PFSK-1 (cell line): ENCODE results near the gene CTNND2.

Experiments used
- POLR2AphosphoS5 ChIP-seq: IDR thresholded peaks from 2 replicates; pipeline ENCODE4 v1.6.1; 2012; ENCODE audit warnings: low read depth, mild to moderate bottlenecking, control low read depth, low read length, moderate library complexity
- SIN3A ChIP-seq: IDR thresholded peaks from 2 replicates; pipeline ENCODE4 v1.6.1; 2012; ENCODE audit warnings: mild to moderate bottlenecking, low read length, moderate library complexity, borderline replicate concordance; ENCODE audit not compliant: insufficient read depth
- TF ChIP-seq, protein P1 (sequence below), 2 experiments: IDR thresholded peaks; 2 replicates each; pipeline versions ENCODE4 v1.6.1 to v1.8.0; 2011 to 2012; ENCODE audit warnings: low read depth in 2 of 2, low read length in 2 of 2, control low read depth in 1 of 2, inconsistent platforms in 1 of 2, mild to moderate bottlenecking in 1 of 2, moderate library complexity in 1 of 2; ENCODE audit not compliant: insufficient read depth in 1 of 2

DNA sequence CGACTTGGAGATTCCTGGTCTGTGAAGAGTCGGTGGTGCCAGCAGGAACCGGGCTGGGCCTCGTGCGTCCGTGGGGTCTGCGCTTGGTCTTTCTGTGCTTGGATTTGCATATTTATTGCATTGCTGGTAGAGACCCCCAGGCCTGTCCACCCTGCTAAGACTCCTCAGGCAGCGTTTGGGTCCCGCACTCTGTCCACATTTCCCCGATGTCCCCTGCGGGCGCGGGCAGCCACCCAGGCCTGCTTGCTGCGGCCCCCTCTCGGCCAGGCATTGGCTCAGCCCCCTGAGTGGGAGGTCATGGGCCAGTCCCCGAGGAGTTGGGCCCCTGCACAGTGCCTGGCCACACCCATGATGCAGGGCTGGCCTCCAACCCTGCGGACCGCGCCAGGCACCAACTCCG lies 27.4 kb upstream of the CTNND2 start:
- TF ChIP-seq SIN3A (no peak), POLR2AphosphoS5 (no peak)
- TF ChIP-seq, protein P1, sequence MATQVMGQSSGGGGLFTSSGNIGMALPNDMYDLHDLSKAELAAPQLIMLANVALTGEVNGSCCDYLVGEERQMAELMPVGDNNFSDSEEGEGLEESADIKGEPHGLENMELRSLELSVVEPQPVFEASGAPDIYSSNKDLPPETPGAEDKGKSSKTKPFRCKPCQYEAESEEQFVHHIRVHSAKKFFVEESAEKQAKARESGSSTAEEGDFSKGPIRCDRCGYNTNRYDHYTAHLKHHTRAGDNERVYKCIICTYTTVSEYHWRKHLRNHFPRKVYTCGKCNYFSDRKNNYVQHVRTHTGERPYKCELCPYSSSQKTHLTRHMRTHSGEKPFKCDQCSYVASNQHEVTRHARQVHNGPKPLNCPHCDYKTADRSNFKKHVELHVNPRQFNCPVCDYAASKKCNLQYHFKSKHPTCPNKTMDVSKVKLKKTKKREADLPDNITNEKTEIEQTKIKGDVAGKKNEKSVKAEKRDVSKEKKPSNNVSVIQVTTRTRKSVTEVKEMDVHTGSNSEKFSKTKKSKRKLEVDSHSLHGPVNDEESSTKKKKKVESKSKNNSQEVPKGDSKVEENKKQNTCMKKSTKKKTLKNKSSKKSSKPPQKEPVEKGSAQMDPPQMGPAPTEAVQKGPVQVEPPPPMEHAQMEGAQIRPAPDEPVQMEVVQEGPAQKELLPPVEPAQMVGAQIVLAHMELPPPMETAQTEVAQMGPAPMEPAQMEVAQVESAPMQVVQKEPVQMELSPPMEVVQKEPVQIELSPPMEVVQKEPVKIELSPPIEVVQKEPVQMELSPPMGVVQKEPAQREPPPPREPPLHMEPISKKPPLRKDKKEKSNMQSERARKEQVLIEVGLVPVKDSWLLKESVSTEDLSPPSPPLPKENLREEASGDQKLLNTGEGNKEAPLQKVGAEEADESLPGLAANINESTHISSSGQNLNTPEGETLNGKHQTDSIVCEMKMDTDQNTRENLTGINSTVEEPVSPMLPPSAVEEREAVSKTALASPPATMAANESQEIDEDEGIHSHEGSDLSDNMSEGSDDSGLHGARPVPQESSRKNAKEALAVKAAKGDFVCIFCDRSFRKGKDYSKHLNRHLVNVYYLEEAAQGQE (IDR thresholded peaks at IDR 0.05; ENCODE audit: insufficient read depth in 1 of 2, low read depth in 2 of 2, low read length in 2 of 2) = no peak
